ENCODE results near the gene LIX1L. TPM values are rescaled to one million over a fixed set of nuclear protein-coding genes. Genes with fewer than 3 reads are reported as not detected.

Gene LIX1L
- total and polyA plus RNA-seq, 2 of the 13 experiments (the other 11 are each of a cell fraction or from before 2014, with no cell fraction given) = 8.1 to 24.9 TPM

DNA sequence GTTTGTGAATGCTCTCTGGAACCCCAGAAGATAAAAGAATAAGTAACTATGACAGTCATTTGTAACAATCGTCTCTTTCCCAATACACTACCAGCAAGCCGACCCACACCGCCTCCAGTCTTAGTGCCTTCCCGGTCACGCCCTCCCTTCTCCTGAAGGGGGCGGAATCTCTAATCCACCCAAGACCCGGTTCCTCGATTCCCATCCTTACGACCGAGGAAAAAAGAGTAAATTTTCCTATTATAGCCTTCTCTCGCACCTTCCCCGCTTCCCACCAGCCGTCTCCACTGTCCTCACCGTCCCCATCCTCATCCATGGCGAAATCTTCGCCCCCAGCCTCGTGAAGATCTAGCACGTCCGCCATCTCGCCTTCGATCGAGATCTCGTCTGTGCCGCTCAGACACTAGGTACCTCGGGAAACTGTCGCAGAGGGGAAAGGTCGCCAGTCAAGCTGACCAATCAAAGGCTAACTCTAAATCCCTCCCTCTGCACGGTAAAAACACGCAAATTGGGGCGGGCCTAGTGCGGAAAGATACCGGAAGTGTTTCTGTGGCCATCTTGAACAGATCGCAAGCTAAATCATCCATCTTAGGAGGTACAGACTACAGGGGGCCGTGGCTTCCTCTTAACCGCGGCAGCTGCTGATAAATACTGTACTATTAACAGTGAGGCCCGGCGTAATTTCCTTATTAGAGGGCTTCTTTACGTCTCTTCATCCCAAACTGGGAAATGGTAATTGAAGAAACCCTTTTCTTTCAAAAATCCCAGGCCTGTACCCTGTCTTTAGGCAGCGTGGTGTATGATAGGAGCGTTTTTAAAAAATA is 30.5 kb downstream of the LIX1L start, which contains the start of gene RBM8A (continued):
- TF ChIP-seq NFIC (IDR thresholded peaks at IDR 0.05; ENCODE audit: low read length) (peak; percentile 67; the same call in 1 of the 2 replicates), ZNF598 (CRISPR knock-in tag; IDR thresholded peaks at IDR 0.05; ENCODE audit: borderline replicate concordance) (peak; percentile 89; the same call in 1 of the 2 replicates), ZNF326 (CRISPR knock-in tag; IDR thresholded peaks at IDR 0.05; ENCODE audit: borderline replicate concordance) (no peak), ZKSCAN8 (CRISPR knock-in tag; IDR thresholded peaks at IDR 0.05; ENCODE audit: borderline replicate concordance) (no peak), ZNF382 (CRISPR knock-in tag; IDR thresholded peaks at IDR 0.05; ENCODE audit: borderline replicate concordance) (no peak), ZZZ3 (CRISPR knock-in tag; IDR thresholded peaks at IDR 0.05; ENCODE audit: borderline replicate concordance) (no peak; the same call in 1 of the 2 replicates), LCORL (IDR thresholded peaks at IDR 0.05) (no peak), LCORL (CRISPR knock-in tag; IDR thresholded peaks at IDR 0.05) (0 out of 2 replicates have a peak, but pooled peaks have one; percentile 19), ZNF3 (CRISPR knock-in tag; IDR thresholded peaks at IDR 0.05) (no peak), ZNF510 (CRISPR knock-in tag; IDR thresholded peaks at IDR 0.05; ENCODE audit: low read depth) (no peak), ZBTB3 (CRISPR knock-in tag; IDR thresholded peaks at IDR 0.05; ENCODE audit: borderline replicate concordance, low read depth) (no peak)
- TF ChIP-seq, protein P1, sequence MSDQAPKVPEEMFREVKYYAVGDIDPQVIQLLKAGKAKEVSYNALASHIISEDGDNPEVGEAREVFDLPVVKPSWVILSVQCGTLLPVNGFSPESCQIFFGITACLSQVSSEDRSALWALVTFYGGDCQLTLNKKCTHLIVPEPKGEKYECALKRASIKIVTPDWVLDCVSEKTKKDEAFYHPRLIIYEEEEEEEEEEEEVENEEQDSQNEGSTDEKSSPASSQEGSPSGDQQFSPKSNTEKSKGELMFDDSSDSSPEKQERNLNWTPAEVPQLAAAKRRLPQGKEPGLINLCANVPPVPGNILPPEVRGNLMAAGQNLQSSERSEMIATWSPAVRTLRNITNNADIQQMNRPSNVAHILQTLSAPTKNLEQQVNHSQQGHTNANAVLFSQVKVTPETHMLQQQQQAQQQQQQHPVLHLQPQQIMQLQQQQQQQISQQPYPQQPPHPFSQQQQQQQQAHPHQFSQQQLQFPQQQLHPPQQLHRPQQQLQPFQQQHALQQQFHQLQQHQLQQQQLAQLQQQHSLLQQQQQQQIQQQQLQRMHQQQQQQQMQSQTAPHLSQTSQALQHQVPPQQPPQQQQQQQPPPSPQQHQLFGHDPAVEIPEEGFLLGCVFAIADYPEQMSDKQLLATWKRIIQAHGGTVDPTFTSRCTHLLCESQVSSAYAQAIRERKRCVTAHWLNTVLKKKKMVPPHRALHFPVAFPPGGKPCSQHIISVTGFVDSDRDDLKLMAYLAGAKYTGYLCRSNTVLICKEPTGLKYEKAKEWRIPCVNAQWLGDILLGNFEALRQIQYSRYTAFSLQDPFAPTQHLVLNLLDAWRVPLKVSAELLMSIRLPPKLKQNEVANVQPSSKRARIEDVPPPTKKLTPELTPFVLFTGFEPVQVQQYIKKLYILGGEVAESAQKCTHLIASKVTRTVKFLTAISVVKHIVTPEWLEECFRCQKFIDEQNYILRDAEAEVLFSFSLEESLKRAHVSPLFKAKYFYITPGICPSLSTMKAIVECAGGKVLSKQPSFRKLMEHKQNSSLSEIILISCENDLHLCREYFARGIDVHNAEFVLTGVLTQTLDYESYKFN (CRISPR knock-in tag; conservative IDR thresholded peaks at IDR 0.05) = peak; percentile 63
- TF ChIP-seq, protein P2, sequence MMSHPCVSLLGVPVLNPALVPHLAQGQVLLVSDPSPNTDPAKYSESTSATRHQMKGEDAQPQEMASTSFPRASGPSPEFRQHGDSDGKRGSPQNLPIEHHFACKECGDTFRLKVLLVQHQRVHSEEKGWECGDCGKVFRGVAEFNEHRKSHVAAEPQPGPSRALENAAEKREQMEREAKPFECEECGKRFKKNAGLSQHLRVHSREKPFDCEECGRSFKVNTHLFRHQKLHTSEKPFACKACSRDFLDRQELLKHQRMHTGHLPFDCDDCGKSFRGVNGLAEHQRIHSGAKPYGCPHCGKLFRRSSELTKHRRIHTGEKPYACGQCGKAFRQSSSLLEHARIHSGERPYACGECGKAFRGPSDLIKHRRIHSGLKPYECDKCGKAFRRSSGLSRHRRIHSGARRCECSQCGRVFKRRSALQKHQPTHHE (CRISPR knock-in tag; IDR thresholded peaks at IDR 0.05; ENCODE audit: borderline replicate concordance) = no peak
- TF ChIP-seq, protein P3, sequence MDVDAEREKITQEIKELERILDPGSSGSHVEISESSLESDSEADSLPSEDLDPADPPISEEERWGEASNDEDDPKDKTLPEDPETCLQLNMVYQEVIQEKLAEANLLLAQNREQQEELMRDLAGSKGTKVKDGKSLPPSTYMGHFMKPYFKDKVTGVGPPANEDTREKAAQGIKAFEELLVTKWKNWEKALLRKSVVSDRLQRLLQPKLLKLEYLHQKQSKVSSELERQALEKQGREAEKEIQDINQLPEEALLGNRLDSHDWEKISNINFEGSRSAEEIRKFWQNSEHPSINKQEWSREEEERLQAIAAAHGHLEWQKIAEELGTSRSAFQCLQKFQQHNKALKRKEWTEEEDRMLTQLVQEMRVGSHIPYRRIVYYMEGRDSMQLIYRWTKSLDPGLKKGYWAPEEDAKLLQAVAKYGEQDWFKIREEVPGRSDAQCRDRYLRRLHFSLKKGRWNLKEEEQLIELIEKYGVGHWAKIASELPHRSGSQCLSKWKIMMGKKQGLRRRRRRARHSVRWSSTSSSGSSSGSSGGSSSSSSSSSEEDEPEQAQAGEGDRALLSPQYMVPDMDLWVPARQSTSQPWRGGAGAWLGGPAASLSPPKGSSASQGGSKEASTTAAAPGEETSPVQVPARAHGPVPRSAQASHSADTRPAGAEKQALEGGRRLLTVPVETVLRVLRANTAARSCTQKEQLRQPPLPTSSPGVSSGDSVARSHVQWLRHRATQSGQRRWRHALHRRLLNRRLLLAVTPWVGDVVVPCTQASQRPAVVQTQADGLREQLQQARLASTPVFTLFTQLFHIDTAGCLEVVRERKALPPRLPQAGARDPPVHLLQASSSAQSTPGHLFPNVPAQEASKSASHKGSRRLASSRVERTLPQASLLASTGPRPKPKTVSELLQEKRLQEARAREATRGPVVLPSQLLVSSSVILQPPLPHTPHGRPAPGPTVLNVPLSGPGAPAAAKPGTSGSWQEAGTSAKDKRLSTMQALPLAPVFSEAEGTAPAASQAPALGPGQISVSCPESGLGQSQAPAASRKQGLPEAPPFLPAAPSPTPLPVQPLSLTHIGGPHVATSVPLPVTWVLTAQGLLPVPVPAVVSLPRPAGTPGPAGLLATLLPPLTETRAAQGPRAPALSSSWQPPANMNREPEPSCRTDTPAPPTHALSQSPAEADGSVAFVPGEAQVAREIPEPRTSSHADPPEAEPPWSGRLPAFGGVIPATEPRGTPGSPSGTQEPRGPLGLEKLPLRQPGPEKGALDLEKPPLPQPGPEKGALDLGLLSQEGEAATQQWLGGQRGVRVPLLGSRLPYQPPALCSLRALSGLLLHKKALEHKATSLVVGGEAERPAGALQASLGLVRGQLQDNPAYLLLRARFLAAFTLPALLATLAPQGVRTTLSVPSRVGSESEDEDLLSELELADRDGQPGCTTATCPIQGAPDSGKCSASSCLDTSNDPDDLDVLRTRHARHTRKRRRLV (CRISPR knock-in tag; IDR thresholded peaks at IDR 0.05) = no peak
- TF ChIP-seq, protein P4, sequence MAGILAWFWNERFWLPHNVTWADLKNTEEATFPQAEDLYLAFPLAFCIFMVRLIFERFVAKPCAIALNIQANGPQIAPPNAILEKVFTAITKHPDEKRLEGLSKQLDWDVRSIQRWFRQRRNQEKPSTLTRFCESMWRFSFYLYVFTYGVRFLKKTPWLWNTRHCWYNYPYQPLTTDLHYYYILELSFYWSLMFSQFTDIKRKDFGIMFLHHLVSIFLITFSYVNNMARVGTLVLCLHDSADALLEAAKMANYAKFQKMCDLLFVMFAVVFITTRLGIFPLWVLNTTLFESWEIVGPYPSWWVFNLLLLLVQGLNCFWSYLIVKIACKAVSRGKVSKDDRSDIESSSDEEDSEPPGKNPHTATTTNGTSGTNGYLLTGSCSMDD (CRISPR knock-in tag; IDR thresholded peaks at IDR 0.05) = no peak
- TF ChIP-seq, protein P5, sequence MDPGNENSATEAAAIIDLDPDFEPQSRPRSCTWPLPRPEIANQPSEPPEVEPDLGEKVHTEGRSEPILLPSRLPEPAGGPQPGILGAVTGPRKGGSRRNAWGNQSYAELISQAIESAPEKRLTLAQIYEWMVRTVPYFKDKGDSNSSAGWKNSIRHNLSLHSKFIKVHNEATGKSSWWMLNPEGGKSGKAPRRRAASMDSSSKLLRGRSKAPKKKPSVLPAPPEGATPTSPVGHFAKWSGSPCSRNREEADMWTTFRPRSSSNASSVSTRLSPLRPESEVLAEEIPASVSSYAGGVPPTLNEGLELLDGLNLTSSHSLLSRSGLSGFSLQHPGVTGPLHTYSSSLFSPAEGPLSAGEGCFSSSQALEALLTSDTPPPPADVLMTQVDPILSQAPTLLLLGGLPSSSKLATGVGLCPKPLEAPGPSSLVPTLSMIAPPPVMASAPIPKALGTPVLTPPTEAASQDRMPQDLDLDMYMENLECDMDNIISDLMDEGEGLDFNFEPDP (CRISPR knock-in tag; conservative IDR thresholded peaks at IDR 0.05) = no peak

Measured in HepG2 (cell line).